A673 (cell line): Measurements from ENCODE around the gene SHISA8. TPM values are rescaled to one million over a fixed set of nuclear protein-coding genes. Genes with fewer than 3 reads are reported as not detected.

ENCODE experiments used
- BruUV-seq: library from RNA; stranded (reverse); fragments of 400-500 nt; replicated peaks from 2 replicates; lab custom pipeline; 2021; lab: Mats Ljungman, UMichigan
- CTCF ChIA-PET: fragments of 300-600 bp; sonication (Branson Sonifier 250); formaldehyde crosslinking; loops from one replicate; lab custom pipeline; 2022; ENCODE audit warnings: antibody characterized with exemption; lab: Charles Lee
- POLR2A ChIA-PET: fragments of 300-600 bp; sonication (Branson Sonifier 250); formaldehyde crosslinking; loops from one replicate; lab custom pipeline; 2022; ENCODE audit warnings: antibody characterized with exemption; ENCODE audit not compliant: low non-redundant PET; lab: Charles Lee
- DNase-seq: peaks from one replicate; pipeline ENCODE4 v3.0.0-alpha.2; 2015; ENCODE audit warnings: low spot score
- H3K27ac ChIP-seq: fragments of 200-600 bp; sonication (generic); 2 replicates; pipeline ENCODE4 v1.5.1; 2016; ENCODE audit warnings: mixed run types, low read depth, mild to moderate bottlenecking, mixed read lengths, antibody characterized with exemption, low read length; ENCODE audit not compliant: poor library complexity, severe bottlenecking
- H3K27me3 ChIP-seq: fragments of 200-600 bp; sonication (generic); replicated peaks from 2 replicates; pipeline ENCODE4 v1.6.1; 2017; ENCODE audit warnings: mixed run types, low read depth, mild to moderate bottlenecking, mixed read lengths, antibody characterized with exemption, low read length; ENCODE audit not compliant: insufficient read depth, poor library complexity
- H3K36me3 ChIP-seq: fragments of 200-600 bp; sonication (generic); 2 replicates; pipeline ENCODE4 v1.6.1; 2016; ENCODE audit warnings: mixed run types, mild to moderate bottlenecking, mixed read lengths, antibody characterized with exemption, low read length; ENCODE audit not compliant: insufficient read depth, poor library complexity, severe bottlenecking
- H3K4me1 ChIP-seq: fragments of 200-600 bp; sonication (generic); 2 replicates; pipeline ENCODE4 v1.6.1; 2017; ENCODE audit warnings: mixed run types, mild to moderate bottlenecking, mixed read lengths, antibody characterized with exemption, low read length; ENCODE audit not compliant: insufficient read depth, poor library complexity, severe bottlenecking
- H3K4me3 ChIP-seq: fragments of 200-600 bp; sonication (generic); 2 replicates; pipeline ENCODE4 v1.5.1; 2016; ENCODE audit warnings: low read depth, mixed run types, mild to moderate bottlenecking, mixed read lengths, low read length; ENCODE audit not compliant: poor library complexity, severe bottlenecking
- H3K9me3 ChIP-seq: fragments of 200-600 bp; sonication (generic); 2 replicates; pipeline ENCODE4 v1.6.1; 2016; ENCODE audit warnings: mixed run types, low read depth, mild to moderate bottlenecking, mixed read lengths, antibody characterized with exemption, low read length; ENCODE audit not compliant: poor library complexity, severe bottlenecking
- EZH2 ChIP-seq: fragments of 200-600 bp; sonication (generic); IDR thresholded peaks from 2 replicates; pipeline ENCODE4 v1.6.1; 2017; ENCODE audit warnings: borderline replicate concordance, low read depth, mild to moderate bottlenecking, mixed read lengths, antibody characterized with exemption, low read length; ENCODE audit not compliant: poor library complexity, severe bottlenecking
- intact Hi-C: fragments of 100-400 bp; cut with micrococcal nuclease; formaldehyde crosslinking; loops from one replicate; pipeline ENCODE4 v1.10.0; 2022; ENCODE audit not compliant: unreplicated experiment
- total RNA-seq: library from RNA; stranded (reverse); gene quantifications from 2 replicates; pipeline ENCODE4 v1.2.3, GENCODE V29; 2021
- TF ChIP-seq, protein P1 (sequence below): fragments of 300-800, 200-600 bp; sonication (generic); conservative IDR thresholded peaks from 2 replicates; pipeline ENCODE4 v1.5.1; 2017; ENCODE audit warnings: low read depth, mild to moderate bottlenecking, antibody characterized with exemption, low read length, moderate library complexity, mixed read lengths

SHISA8 gene
- total RNA-seq, 1 experiment from 2014 or later: 1.4 TPM

DNA sequence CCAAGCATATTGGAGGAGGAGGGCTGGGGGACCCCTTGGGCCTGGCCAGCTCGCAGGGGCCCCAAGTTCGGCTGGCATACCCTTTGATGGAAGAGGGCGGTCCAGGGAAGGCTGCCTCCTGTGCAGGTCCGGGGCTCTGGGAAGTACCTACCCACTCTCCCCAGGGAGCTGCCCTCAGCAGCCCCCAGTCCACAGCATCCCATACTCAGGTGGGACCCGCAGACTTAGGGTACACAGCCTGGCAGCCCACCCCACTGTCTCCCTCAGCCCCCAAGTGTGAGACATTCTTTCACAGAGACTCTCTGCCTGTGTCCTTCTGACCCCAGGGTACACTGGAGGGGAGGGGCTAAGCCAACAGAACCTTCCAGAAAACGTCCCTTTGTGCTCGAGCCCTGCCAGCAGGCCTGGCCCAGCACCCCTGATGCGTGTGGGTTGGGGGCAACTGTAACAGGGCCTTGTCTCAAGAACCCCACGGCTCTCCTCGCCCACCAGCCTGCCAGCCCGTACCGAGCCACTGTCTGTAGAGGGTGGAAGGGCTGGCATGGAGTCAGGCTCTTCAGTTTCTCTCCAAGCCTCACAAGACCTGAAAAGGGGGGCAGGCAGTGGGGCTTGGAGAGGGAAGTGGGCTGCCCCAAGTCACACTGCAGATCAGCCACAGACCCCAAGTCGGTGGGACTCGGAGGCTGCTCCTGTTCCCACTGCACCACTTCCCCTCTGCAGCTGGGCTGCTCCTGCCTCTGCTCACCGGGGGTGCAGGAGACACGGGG is 18.7 kb upstream of the SHISA8 start:
- ChIA-PET CTCF (no interaction called here), POLR2A (no interaction called here)
- Histone ChIP-seq H3K4me3 (no peak overlapping the region), H3K27ac (peak overlapping the region; percentile 42), H3K9me3 (no peaks in the 10 kb centered on the region), H3K27me3 (no peaks in the 10 kb centered on the region), H3K36me3 (peaks cover 18% of the 10 kb centered on the region), H3K4me1 (peaks cover 3% of the 10 kb centered on the region)
- intact Hi-C loops: no loop called here
- TF ChIP-seq EZH2: no peak
- DNase-seq: no peak
- no TSS peak for BruUV-seq

DNA sequence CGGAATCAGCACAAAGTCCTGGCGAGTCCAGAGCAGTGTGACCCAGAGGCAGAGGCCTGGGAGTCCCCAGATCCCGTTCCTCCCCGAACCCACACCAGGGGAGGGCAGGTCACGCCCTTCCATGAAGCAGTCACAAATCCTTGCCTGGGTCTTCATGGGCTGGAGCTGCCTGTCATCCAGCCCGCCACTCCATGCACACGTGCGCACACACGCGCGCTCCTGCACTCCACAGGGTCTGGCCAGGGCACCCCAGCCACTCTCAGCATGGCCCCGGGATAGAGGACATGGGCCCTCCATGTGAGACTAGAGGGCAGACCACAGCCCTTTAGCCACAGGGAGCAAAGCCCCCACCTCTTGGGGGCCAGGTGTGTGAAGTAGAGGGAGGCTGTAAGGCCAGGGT is 17.5 kb upstream of the SHISA8 start:
- intact Hi-C loops: no loop called here

DNA sequence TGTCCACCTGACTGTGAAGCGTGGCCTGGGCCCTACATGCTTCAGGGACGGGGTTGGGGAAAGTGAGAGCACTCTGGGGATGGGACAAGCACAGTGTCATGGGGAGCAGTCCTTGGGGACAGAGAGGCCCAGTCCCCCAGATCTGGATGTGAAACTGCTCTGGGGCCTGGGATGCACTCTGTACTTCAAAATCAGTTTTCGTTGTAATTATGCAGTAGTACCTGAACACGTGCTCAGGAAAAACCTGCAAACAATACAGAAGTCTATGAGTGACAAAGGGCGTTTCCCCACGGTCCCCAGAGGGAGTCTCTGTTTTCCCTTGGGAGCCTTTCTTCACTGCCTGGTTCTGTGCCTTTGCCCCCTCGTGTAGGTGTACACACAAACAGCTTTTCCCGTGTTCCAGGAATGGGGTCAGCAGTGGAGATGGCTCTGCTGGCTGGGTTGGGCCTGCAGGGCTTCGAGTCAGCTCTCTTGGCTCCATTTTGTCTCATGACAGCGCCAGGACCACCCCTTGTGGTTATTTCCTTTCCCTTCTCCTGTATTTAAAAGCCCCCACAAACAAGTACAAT is 16.9 kb upstream of the SHISA8 start:
- H3K27ac ChIP-seq: peak overlapping the region; percentile 42
- no TSS peak for BruUV-seq
- intact Hi-C loops: no loop called here
- peaks cover 3% of the 10 kb centered on the region for H3K4me1 ChIP-seq
- ChIA-PET CTCF (no interaction called here), POLR2A (interaction anchor here (0.6 kb wide), 1 partner anchor 243 kb away, joined by 4 read pairs; no protein-coding TSS in a partner anchor)
- TF ChIP-seq EZH2: no peak
- TF ChIP-seq, protein P1, sequence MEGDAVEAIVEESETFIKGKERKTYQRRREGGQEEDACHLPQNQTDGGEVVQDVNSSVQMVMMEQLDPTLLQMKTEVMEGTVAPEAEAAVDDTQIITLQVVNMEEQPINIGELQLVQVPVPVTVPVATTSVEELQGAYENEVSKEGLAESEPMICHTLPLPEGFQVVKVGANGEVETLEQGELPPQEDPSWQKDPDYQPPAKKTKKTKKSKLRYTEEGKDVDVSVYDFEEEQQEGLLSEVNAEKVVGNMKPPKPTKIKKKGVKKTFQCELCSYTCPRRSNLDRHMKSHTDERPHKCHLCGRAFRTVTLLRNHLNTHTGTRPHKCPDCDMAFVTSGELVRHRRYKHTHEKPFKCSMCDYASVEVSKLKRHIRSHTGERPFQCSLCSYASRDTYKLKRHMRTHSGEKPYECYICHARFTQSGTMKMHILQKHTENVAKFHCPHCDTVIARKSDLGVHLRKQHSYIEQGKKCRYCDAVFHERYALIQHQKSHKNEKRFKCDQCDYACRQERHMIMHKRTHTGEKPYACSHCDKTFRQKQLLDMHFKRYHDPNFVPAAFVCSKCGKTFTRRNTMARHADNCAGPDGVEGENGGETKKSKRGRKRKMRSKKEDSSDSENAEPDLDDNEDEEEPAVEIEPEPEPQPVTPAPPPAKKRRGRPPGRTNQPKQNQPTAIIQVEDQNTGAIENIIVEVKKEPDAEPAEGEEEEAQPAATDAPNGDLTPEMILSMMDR: no peak
- peaks cover 5% of the 10 kb centered on the region for H3K36me3 ChIP-seq
- H3K9me3 ChIP-seq: no peaks in the 10 kb centered on the region
- no peaks in the 10 kb centered on the region for H3K27me3 ChIP-seq
- DNase-seq: no peak
- no peak overlapping the region for H3K4me3 ChIP-seq

More for the DNA sequence above, 17.5 kb upstream of the SHISA8 start:
- DNase-seq: no peak
- H3K27ac ChIP-seq: peak overlapping the region; percentile 42
- no TSS peak for BruUV-seq
- no peaks in the 10 kb centered on the region for H3K9me3 ChIP-seq
- H3K36me3 ChIP-seq: peaks cover 10% of the 10 kb centered on the region
- ChIA-PET CTCF (no interaction called here), POLR2A (no interaction called here)
- TF ChIP-seq, protein P1: no peak
- TF ChIP-seq EZH2: no peak
- H3K4me3 ChIP-seq: no peak overlapping the region
- no peaks in the 10 kb centered on the region for H3K27me3 ChIP-seq
- H3K4me1 ChIP-seq: peaks cover 3% of the 10 kb centered on the region
